ENCODE data around the gene BCL2L14.

DNA sequence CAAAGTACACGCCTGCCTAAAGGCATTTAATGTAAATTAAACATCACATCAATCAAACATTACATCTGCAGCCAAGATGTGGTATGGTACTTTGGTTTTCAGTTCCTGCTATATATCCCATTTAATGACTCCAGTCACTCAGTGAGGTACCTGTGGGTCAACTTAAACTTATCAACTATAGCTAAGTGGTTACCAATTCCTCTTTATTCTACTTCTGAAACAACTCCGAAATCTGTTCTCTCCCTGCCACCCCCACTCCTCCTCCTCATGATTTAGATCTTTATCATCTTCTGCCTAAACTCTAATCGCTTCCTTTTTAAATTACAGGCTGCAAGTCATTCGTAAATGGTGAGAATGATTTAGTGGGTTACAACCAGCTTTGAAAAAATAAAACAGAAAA is 57.9 kb downstream of the BCL2L14 start:
- TF ChIP-seq POLR2AphosphoS5 (IDR thresholded peaks at IDR 0.05), result no peak
- TF ChIP-seq POLR2A (IDR thresholded peaks at IDR 0.05), result no peak
- TF ChIP-seq, protein P1, sequence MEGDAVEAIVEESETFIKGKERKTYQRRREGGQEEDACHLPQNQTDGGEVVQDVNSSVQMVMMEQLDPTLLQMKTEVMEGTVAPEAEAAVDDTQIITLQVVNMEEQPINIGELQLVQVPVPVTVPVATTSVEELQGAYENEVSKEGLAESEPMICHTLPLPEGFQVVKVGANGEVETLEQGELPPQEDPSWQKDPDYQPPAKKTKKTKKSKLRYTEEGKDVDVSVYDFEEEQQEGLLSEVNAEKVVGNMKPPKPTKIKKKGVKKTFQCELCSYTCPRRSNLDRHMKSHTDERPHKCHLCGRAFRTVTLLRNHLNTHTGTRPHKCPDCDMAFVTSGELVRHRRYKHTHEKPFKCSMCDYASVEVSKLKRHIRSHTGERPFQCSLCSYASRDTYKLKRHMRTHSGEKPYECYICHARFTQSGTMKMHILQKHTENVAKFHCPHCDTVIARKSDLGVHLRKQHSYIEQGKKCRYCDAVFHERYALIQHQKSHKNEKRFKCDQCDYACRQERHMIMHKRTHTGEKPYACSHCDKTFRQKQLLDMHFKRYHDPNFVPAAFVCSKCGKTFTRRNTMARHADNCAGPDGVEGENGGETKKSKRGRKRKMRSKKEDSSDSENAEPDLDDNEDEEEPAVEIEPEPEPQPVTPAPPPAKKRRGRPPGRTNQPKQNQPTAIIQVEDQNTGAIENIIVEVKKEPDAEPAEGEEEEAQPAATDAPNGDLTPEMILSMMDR (IDR thresholded peaks at IDR 0.05), result no peak
- no peak for TF ChIP-seq EP300 (IDR thresholded peaks at IDR 0.05)
